HG03378 (cell line): ENCODE data around the gene VSIG2.

ENCODE experiments used
- ATAC-seq: cut with Tn5 transposase; IDR thresholded peaks from one replicate; pipeline ENCODE4 v1.9.1; 2021; ENCODE audit warnings: mild to moderate bottlenecking, moderate library complexity; ENCODE audit not compliant: unreplicated experiment

The VSIG2 gene

DNA sequence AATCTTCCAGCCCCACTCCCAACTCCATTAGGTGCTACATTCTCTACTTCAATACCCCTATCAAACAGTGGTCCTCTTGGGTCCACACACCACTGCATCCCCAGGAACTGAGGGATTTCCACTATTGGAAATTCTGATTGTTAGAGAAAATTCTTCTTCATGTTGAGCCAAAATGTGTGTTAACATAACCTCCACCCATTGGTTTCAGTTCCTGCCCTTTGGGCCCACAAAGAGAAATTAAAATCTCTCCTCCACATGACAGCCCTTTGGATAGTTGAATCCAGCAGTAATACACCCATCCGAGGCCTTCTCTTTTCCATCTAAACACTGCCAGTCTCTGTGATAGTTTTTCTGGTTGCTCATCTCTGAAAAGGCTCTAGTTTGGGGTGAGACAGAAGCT is 2.1 kb downstream of the VSIG2 start:
- no peak for ATAC-seq

- no peak for ATAC-seq
Observed at GRCh38 chr11:124748481-124749343, 3.3 kb downstream of the VSIG2 start.

DNA sequence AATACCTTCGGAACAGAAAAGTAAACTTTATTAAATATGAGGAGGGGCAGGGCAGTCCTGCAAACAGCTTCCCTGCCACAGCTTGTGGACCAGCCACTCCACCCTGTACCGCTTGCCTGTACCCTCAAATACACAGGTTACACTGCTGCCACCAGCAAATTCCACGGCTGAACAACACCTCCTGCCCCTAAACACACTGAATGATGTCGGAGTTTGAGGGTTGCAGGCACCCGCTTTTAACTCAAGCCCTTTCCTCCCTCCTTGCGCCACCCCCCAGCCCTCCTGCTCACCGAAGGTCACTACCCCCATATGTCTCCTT is 4.0 kb downstream of the VSIG2 start:
- ATAC-seq = no peak

DNA sequence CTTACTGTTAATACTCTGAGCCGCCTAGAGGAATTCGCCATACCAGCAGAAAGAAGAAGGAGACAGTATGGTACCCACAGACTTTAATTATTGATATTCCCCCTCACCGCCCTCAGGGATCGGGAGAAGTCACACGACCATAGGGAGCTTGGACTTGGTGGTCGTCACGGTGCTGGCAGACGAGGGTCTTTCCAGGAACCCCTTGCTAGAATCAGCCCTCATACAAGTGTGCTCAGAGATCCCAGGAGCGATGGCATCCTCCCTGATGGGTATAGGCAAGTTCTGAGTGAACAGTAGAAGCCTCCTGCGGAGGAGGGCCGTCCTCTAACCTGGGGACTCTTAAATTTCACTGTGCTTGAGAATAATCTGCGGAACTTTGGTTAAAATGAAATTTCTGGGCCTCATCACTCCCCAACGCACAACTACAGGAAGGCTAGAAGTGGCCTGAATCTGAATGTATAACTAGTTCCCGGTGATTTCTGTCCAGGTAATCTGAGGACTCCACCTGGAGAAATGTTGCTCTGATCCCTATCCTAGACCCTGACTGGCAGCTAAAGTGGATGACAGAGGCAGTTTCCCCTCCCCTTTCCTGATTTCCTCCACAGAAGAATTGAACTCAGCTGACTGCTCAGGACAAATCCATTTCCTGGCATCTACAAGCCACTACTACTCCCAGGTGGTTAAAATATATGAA is 4.5 kb downstream of the VSIG2 start:
- ATAC-seq = no peak

DNA sequence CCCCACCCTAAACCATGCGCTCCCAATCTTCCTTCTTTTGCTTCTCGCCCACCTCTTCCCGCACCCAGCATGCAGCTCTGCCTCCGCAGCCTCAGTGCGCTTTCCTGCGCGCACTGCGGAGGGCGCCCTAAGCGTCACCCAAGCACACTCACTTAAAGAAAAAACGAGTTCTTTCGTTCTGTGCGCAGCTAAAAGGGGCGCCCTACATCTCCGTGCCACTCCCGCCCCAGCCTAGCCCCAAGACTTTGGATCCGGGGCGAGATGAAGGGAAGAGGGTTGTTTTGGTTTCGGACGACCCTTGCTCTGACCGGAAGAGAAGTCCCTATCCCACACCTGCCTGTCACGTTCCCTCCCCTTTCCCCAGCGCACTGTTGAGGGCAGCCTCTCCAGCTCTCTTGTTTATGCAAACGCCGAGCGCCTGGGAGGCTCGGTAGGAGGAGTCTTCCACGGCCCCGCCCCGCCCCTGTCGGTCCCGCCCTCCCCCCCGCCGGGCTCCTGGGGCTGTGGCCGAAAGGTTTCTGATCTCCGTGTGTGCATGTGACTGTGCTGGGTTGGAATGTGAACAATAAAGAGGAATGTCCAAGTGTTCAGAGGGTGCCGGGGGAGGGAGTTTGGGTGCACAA is 5.3 kb downstream of the VSIG2 start:
- ATAC-seq = peak; percentile 83

- no peak for ATAC-seq
Observed at GRCh38 chr11:124745835-124746620, 6.0 kb downstream of the VSIG2 start.

DNA sequence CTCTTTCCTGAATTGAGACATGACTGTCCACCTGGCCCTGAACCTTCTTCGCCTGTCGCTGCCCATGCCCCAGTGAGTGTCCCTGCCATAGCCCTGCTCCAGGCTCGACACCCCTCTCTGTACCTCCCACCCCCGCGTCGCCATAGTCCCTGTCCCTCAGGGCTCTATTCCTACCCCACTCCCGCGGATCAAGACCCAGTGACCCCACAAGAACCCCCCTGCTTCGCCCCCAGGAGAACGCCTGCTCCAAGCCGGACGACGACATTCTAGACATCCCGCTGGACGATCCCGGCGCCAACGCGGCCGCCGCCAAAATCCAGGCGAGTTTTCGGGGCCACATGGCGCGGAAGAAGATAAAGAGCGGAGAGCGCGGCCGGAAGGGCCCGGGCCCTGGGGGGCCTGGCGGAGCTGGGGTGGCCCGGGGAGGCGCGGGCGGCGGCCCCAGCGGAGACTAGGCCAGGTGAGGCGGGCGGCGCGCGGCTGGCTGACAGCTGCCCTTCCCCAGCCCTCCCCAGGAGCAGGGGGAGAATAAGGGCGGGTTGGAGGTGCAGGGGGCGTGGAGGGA is 6.7 kb downstream of the VSIG2 start:
- ATAC-seq = no peak

- no peak for ATAC-seq
Observed at GRCh38 chr11:124743050-124743449, 9.0 kb downstream of the VSIG2 start.

- ATAC-seq = no peak
Observed at GRCh38 chr11:124742555-124742954, 9.5 kb downstream of the VSIG2 start.

DNA sequence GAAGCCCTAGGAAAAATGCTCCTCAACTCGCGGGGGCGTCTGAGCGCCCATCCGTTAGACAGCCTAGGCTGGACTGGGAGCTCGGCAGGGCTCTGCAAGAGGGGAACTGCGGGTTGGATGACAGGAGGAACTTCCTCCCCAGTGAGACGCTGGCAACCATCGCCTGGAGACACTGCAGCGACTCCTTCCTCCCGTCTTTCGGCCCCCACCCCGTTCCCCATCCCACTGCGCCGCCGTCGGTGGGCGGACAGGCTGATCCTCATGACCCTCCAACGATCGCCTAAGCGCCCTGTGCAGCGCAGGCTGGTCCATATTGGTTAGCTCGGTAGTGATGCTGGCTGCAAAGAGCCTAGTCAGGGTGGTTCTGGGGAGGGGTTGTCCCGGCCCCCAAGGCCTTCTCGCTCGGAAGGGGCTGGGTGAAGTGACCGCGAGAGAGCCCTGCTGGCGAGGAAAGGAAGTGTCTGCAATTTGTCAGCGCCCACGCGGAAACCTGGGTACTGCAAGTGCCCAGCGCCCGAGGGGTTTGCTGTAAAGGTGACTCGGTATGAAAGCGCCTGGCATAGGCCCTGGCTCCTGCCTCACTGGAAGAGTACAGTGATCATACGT is 11.7 kb downstream of the VSIG2 start:
- ATAC-seq = peak; percentile 53

GRCh38 chr11:124739479-124740276 is 12.4 kb downstream of the VSIG2 start, which contains the start of gene NRGN:
Gene NRGN, plus strand, starts transcription at chr11:124739942. Its CDS starts 143 bp downstream, at chr11:124740085.
- peak; percentile 77 for ATAC-seq

- ATAC-seq = no peak
Observed at GRCh38 chr11:124738713-124739478, 13.2 kb downstream of the VSIG2 start.

DNA sequence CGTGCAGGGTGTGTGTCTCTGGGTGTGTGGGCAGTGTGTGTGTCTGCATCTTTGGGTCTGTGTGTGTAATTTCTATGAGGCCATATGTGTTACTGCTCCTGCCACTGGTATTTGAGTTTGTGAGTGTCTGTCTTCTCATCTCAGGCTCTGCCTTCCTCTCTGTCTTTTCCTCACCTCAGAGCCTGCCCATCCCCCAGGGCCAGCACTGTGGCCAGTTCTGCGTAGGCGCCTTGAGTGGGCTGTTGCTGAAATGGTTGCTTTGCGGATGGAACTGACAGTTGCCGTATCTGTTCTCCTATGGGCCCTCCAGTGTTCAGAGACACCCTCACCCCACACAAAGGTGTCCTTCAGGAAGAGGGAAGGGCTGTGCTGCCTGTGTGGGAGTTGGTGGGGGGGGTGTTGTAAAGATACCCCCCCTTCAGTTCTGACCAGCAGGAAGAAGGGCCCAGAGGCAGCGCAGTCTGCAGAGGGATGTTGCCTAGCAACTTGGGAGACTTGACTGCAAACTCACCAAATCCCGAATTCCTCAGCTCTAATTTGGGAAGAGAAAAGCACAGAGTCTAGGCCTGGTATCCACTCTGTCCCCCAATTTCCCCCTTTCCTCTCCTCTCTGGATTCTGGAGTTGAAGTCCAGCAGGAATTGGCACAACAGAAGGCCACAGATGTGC is 14.3 kb downstream of the VSIG2 start:
- ATAC-seq = no peak

DNA sequence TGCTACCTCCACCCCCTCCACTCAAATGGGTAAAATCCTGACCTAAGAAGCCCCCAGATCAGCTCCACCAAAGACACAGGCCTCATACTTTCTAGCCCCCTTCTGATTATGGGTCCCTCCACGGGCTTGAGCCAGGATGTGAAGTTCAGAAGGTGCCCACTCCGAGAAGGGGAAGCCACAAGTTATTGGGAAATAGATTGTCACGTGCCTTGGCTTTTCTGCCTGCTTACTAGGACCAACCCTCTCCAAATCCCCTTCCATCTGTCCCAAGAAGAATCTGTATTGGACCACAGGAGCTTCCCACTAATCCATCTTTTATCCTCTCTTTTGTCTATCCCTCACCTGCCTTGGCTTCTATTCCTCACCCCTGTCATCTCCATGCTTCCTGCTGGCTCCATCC is 15.3 kb downstream of the VSIG2 start:
- ATAC-seq = no peak

DNA sequence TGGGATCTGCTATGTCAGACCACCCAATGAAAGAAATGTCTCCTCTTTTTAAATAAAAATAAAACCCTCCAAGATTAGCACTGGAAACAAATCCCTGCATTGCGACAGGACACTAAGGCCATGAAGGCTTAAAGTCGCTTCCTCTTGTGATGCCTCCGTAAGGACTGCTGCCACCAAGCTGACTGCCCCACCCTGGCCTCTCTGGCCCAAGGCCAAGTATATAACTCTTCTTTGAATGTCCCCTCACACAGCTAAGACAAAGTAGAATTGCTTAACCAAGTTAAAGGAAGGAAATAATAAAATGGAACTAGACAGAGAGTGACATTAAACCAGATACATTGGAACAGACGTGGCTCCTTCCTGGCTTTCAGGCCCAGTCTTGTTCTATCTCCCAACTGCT is 19.8 kb downstream of the VSIG2 start:
- no peak for ATAC-seq

GRCh38 chr11:124729571-124729970 is 22.5 kb downstream of the VSIG2 start:
- no peak for ATAC-seq

GRCh38 chr11:124728134-124728533 is 23.9 kb downstream of the VSIG2 start:
- ATAC-seq = no peak

DNA sequence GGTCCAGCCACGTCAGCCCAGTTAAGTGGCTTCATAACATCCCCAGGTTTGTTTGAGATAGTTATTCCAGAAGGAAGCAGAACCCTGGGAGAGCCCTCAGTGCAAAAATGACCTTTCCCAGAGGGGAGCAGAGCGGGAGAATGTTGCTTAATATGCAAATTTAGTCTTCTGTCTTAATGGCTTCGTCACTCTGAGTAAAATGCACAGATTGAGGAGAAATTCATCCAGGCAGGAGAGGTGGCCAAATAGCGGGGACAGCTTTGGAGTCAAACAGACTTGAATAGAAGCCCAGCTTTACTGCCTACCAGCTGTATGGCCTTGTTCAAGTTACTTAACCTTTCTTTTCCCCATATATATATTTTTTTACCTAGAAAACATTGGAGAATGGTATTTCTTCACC is 24.6 kb downstream of the VSIG2 start:
- no peak for ATAC-seq
